22Rv1 (cell line): Measurements from ENCODE around the gene DOCK9.

ENCODE experiments used
- CTCF ChIP-seq: fragments of 450-650 bp; IDR thresholded peaks from 2 replicates; pipeline ENCODE4 v1.5.1; 2017; ENCODE audit warnings: mild to moderate bottlenecking
- ZFX ChIP-seq: fragments of 450-650 bp; IDR thresholded peaks from 2 replicates; pipeline ENCODE4 v1.6.1; 2017; ENCODE audit warnings: antibody characterized with exemption, borderline replicate concordance

DNA sequence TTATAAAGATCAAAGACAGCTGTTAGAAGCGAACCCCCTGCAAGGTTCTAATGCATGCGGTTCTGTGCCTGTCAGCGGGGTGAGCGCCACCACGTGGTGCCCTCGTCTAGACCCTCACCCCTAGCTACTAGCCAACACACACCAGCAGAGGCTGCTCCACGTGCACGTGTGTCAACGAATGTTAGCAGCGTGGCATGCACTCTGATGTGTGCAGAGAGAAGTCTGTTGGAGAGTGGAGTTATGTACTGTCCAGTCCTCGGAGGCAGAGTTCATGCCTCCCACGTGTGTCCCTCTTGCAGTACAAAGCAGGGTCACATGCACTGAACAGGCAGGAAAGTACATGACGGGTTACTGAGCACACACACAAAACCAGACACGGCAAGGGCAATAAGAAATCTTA, 150.4 kb downstream of the DOCK9 start:
- TF ChIP-seq CTCF = no peak
- TF ChIP-seq ZFX = no peak
